NCI-H2227 (cell line): ENCODE data around the gene CDK19.
"Not testable (repeated sequence)": the region's sequence is repeated elsewhere in the genome, so short reads cannot be mapped to it uniquely, and the experiment has no call there.

Experiments
- DNase-seq: peaks from one replicate; lab custom pipeline; 2025; ENCODE audit not compliant: unreplicated experiment; lab: John Stamatoyannopoulos, UW

Gene CDK19

DNA sequence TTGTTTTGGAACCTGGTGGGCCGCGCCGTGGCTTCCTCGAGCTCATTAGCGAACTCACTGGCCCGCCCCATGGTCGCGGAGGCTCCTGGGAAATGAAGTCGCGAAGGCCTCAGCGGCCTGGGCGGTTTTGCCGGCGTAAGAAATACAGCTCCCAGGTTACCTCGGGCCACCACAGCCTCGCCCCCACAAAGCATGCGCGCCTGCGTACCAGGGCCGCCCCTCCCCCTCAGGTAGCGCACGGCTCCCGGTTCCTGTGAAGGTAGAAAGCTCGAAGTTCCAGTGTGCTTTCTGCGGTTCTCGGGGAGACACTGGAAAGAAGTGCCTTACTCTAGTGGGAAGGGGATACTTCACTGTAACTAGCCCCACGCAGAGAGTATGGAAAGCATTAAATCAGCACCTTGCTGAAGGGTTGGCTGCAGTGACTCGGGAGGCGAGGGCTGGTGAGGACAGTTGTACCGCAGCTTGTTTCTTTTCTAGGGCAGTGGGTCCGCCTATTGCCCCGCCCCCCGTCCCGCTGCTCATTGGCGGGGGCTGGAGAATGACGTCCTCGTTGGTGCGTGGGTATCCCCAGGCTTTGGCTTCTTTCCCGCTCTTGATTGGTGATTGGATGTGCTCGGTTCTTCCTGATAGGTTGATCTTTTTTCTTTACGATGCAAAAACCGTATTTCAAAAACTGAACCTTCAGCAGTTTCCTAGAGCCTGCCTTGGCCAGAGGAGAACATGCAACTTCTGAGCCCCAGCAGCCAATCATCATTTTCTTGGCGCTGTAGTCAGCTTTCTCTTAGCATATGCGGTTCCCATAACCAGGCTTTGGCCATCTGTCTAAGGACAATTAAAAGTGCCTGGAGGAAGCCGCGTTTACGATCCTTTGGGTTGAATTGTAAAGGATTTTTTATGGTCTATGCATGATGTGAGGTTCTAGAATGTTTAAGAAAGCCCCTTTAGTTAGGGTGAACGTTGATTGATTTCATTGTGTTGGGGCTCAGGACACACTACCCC lies at the start of gene CDK19:
Gene CDK19 (minus strand): TSS at position 59 of the 999 bp plus-strand sequence. CDS start 333 bp downstream, outside the sequence.
- DNase-seq: peak; percentile 96

DNA sequence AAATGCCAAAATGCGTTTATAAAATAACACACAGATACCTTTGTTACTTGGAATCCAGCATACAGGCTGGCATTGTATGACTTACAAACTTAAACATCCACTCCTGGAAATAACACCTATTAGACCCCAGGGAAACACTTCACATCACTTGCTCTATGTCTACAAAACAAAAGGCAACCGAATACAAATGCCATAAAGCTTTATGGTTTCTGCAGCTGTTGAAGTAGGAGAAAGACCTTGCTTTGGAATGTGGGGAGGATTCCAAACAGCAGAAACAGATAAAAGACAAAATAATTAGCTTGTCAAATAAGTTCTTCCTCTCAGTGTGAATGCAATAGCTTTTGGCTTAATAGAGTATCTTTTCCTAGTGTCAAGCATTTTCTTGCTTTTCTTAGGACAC lies 49.6 kb upstream of the CDK19 start:
- peak; percentile 2 for DNase-seq

GRCh38 chr6:110859335-110859792 lies 44.1 kb upstream of the CDK19 start:
- no peak for DNase-seq

- no peak for DNase-seq
Measured at GRCh38 chr6:110858562-110859214, 43.4 kb upstream of the CDK19 start.

DNA sequence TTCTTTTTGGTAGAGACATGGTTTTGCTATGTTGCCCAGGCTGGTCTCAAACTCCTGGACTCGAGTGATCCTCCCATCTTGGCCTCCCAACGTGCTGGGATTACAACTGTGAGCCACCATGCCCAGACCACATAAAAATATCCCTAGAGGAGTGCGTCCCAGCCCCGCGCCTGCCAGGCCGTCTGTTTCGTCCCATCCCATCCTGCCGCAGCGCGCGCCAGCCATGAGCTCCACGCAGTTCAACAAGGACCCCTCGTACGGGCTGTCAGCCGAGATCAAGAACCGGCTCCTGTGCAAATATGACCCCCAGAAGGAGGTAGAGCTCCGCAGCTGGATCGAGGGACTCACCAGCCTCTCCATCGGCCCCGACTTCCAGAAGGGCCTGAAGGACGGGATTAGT lies 42.7 kb upstream of the CDK19 start:
- no peak for DNase-seq

- DNase-seq: no peak
Measured at GRCh38 chr6:110856296-110856695, 41.0 kb upstream of the CDK19 start.

DNA sequence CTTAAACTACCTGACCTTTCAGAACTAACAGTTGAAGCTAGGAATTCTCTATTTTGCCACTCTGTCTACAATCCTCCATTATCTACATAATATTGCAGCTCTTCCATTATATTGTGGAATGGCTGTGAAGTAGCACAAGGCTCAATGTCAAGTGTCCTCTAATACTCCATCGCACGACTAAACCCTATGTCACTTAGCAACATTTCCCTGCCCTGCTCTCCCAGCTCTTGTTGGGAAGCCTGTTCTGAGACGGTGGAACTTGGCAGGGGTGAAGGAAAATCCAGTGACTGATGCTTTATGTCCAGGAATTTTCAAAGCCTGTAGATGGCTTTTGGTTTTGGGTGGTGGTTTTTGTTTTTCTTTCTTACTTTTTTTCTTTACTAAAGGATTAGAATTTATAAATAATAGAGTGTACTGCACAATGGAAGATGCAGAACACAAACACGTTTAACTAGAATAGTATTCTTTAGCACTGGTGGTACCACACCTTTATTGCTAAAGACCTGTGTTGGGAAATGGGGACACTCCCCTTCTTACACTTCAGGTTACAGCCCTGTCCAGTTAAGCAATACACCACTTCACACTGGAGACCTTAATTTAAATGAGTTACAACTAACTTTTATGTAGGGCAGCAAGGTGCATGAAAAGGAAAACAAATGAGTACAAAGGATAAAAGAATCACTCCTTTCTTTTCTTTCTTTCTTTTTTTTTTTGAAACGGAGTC lies 38.6 kb upstream of the CDK19 start:
- DNase-seq: peak; percentile 2

DNA sequence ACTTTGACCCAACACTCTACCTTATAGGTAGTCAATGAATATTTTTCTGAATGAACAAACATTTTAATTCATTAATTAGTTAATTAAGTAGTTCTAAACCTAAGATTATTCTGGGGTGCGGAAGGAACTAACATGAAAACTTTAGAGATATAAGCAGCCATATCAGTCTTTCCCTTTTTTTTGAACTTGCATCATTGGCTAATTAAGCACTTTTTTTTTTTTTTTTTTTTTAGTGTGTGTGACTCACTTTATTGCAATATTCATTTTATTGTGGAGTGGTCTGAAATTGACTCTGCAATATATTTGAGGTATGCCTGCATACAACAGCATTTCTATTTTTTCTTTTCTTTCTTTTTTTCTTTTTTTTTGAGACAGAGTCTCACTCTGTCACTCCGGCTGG lies 37.5 kb upstream of the CDK19 start:
- no peak for DNase-seq

DNA sequence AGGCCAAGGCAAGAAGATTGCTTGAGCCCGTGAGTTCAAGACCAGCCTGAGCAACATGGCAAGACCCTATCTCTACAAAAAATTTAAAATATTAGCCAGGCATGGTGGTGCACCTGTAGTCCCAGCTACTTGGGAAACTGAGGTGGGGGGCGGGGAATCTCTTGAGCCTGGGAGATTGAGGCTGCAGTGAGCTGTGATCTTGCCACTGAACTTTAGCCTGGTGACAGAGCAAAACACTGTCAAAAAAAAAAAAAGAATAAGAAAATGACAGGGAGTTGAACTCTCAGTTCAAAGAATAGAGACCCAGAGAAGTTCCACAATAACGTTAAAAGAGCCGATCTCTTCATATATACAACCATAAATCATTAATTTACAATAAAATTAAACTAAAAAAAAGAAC lies 34.5 kb upstream of the CDK19 start:
- DNase-seq: no peak

DNA sequence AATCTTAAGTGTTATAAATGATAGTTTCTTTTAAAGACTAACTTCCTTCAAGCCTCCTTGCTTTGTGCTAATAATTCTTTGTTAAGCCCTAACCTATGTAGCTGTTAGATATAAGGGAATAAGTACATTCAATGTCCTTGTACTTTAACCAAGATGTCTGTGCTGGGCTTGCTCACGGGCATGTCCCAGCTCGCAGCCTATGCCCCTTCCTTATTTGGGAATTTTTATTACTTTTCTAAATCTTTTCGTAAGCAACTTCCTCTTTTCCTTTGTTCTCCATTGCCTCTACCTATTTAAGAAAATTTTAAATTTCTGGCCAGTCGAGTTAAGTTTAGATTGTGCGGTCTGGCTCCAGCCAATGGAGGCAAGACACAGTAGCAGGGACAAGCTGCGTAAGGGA lies 26.0 kb upstream of the CDK19 start:
- no peak for DNase-seq

- not testable (repeated sequence) for DNase-seq
Measured at GRCh38 chr6:110835751-110836150, 20.5 kb upstream of the CDK19 start.

GRCh38 chr6:110833831-110834230 lies 18.6 kb upstream of the CDK19 start:
- DNase-seq: no peak

- DNase-seq: no peak
Measured at GRCh38 chr6:110831405-110831804, 16.1 kb upstream of the CDK19 start.

- DNase-seq: no peak
Measured at GRCh38 chr6:110828396-110828795, 13.1 kb upstream of the CDK19 start.

- DNase-seq: no peak
Measured at GRCh38 chr6:110826236-110827129, 11.2 kb upstream of the CDK19 start.

DNA sequence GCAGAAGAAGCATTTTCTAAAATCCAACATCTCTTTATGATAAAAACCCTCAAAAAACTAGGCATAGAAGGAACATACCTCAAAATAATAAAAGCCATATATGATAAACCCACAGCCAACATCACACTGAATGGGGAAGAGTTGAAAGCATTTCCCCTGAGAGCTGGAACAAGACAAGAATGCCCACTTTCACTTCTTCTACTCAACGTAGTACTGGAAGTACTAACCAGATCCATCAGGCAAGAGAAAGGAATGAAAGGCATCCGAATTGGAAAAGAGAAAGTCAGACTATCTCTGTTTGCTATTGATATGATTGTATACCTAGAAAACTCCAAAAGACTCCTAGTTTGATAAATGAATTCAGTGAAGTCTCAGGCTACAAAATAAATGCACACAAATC lies 7.9 kb upstream of the CDK19 start:
- no peak for DNase-seq

DNA sequence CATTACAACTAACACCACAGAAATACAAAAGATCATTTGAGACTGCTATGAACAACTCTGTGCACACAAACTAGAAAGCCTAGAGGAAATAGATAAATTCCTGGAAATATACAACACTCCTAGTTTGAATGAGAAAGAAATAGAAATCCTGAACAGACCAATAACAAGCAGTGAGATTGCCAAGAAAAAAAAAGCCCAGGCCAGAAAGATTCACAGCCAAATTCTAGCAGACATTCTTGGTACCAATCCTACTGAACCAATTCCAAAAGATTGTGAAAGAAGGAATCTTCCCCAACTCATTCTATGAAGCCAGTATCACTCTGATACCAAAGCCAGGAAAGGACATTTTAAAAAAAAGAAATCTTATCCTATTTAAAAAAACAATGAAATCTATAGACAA lies 7.0 kb upstream of the CDK19 start:
- DNase-seq: no peak

DNA sequence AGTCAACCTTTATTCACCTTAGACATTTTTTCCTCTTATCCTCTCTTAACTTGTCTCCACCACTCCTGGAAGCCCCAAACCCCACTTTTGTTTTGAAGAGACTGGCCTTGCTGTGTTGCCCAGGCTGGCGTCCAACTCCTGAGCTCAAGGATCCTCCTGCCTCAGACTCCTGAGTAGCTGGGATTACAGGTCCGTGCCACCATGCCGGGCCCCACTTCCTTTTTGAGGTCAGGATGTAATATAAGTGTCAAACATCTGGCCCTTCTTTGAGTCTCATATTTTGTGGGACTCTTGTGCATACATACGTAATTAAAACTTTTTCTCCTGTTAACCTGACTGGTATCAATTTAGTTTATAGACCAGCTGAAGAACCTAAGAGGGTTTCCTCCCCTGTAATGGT lies 1.4 kb upstream of the CDK19 start:
- DNase-seq: no peak

DNA sequence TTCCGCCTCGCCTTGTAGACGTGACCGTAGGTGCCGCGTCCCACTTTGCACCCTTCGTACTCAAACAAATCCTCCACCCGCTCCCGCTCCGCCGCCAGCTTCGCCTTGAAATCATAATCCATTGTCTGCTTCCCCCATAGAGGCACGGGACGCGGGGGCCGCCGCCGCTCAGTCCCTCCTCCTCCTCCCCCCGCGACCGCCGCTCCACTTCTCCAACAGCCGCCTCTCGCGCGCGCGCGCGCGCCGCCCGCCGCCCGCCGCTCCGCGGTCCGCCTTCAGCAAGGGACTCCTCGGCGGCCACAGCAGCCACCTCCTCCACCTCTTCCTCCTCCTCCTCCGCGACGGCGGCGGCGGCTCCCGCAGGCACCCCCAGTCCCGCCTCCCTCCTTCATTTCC lies 256 bp downstream of the CDK19 start:
- no peak for DNase-seq
